NCI-H2196 treated with DMSO at 0.1 percent for 48 hours (cell line): ENCODE results near the gene TRNT1.

ENCODE experiments used
- DNase-seq: peaks from one replicate; lab custom pipeline; 2025; ENCODE audit not compliant: unreplicated experiment; lab: John Stamatoyannopoulos, UW

TRNT1 gene

GRCh38 chr3:3110749-3111361 lies 15.9 kb upstream of the TRNT1 start:
- DNase-seq = no peak

DNA sequence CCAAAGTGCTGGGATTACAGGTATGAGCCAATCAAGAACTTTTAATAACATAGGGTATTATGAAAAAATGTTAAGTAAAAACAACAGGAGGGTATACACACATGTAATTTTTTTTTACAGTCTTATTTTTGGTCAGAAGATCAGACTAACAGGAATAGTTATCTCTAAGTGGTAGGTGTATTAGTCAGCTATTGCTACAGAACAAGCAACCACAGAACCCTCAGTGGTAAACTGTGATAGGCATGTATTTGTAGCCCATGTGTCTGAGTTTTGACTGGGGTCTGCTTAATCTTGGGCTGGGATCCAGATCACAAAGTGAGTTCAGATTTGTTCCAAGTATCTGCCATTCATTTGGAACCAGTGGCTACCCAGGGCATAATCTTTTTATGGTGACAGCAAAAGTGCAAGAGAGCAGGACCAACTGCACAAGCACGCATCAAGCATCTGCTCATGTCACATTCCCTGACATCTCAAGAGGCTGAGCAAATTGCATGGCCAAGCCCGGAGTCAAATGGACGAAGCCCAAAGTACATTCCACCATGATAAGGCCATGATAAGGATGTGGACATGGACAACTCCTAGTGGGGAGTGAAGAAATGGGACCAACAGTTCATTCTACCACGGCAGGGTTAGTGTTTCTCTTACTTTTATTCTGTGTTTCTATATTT lies 13.6 kb upstream of the TRNT1 start:
- DNase-seq = no peak

DNA sequence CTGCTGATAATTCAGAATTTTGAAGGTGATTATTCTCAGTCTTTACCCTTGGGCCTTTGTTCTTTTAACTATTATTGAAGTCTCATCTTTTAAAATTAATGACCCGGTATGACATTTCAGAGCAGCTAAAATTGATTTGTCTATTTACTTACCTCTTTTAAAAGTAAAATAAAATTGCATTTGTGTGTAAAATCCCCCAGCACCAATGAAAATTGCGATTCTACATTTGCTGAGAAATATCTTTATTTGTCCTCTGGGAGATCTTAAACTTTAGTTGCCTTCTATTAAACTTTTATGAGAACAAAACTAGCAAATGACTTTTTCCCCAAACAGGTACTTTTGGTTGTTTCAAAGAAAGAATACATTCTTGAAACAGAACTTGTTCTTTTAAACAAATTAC lies 9.1 kb upstream of the TRNT1 start:
- DNase-seq = no peak

- DNase-seq = no peak
Observed at GRCh38 chr3:3119393-3119851, 7.3 kb upstream of the TRNT1 start.

DNA sequence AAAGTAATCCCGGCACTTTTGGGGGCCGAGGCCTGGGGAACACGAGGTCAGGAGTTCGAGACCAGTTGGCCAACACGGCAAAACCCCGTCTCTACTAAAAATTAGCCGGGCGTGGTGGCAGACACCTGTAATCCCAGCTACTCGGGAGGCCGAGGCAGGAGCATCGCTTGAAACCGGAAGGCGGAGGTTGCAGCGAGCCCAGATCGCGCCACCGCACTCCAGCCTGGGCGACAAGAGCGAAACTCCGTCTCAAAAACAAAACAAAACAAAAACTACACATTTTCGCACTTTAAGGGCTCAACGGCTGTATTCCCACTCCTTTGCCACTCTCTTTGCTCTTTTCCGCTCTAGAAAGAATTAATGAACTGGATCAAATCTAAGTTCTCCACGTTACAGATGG lies 763 bp upstream of the TRNT1 start:
- no peak for DNase-seq

DNA sequence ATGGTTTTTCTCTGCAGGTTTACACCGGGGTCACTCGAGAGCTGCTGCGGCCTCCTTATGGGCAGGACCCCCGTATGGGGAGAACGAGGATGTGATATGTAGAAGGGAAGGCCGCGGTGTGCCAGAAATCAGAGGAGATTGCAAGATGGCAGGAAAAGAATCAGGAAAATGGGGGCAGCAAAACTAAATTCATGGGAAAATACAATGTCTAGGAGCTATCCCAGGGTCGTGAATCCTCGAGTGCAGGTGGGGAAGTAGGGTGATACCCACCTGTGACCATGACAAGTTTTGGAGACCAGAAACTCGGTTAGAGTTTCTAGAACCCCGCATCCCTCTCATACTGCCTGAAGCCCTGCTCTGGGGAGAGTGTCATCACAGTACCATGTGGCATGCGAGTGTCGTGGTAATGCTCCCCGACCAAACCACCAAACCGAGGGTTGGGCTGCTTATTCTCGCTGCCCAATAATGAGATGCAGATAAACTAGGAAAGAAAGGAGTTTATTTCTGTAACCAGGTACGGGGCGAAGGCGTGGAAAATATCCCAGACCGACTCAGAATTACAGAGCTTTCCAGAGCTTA lies 781 bp downstream of the TRNT1 start:
- DNase-seq = no peak

DNA sequence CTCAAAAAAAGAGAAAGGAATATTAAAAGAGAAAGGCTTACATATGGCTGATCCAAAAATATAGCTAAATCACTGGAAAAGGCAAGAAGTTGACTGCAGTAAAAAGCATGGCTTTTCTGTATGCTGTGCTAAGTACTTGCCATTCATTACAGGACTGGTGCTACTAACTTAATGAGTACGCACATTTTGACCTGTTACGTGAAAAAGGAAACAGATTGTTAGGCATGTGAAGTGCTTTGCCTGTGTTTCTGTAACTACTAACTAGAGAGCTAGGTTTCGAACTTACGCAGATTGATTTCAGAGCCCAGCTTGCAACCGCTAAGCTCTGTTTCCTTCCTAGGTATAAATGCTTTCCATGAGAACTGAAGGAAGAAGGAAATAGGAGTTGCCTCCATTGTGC lies 2.8 kb downstream of the TRNT1 start:
- DNase-seq = no peak

- no peak for DNase-seq
Observed at GRCh38 chr3:3133500-3133899, 6.8 kb downstream of the TRNT1 start.

- no peak for DNase-seq
Observed at GRCh38 chr3:3134750-3135448, 8.2 kb downstream of the TRNT1 start.

- no peak for DNase-seq
Observed at GRCh38 chr3:3137526-3137925, 10.8 kb downstream of the TRNT1 start.

- DNase-seq = no peak
Observed at GRCh38 chr3:3141939-3142338, 15.2 kb downstream of the TRNT1 start.

- no peak for DNase-seq
Observed at GRCh38 chr3:3145831-3146230, 19.1 kb downstream of the TRNT1 start.

GRCh38 chr3:3149560-3149959 lies 22.8 kb downstream of the TRNT1 start:
- DNase-seq = no peak

- no peak for DNase-seq
Observed at GRCh38 chr3:3151513-3151912, 24.8 kb downstream of the TRNT1 start.

- DNase-seq = no peak
Observed at GRCh38 chr3:3154879-3155610, 28.3 kb downstream of the TRNT1 start.

DNA sequence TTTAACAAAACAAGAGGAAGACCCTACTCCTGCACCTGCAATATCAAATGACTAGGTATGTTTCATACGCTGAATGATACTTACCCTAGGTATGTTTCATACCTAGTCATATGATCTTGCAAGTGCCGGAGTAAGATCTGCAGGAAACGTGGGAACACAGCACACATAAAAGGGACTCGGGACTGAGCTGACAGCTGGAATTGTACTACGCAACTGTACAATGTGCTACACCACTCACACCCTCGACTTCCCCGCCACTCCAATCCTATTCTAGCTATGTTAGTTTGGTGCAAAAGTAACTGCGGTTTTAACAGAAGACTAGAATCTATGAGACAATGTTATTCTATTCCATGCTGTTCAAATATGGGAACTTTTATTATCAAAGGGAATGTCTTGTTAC lies 30.7 kb downstream of the TRNT1 start:
- DNase-seq = no peak

DNA sequence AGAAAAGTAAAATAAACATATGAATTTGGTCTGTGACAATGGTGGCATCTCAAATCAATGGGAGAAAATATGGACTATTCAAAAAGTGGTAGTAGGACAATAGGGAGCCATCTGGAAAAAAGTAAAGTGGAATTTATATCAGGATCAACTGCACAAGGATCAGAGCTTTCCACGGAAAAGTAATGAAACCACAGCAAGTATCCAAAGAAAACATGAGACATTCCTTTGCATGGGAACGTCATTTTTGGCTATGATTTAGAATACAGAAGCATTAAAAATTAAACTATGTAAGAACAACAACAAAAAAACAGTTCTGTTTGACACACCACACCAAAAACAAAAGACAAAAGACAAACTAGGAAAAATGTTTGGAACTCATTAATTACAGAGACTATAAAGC lies 34.1 kb downstream of the TRNT1 start:
- DNase-seq = no peak

- no peak for DNase-seq
Observed at GRCh38 chr3:3165241-3165640, 38.5 kb downstream of the TRNT1 start.

DNA sequence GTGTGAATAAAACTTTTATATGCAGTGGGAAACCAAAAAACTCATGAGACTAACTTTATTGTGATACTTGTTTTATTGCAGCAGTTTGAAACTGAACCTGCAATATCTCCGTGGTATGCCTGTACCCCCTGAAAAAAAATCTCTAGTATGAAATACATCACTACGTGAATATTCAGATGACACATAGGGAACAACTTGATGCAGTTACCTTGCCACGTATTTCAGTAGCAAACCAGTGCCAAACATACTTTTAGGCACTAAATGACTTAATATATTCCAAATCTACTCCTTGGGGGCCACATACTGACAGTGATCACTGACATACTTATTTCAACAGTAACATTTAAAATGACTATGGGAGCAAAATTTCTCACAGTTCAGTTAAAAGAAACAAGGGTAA lies 38.9 kb downstream of the TRNT1 start:
- DNase-seq = no peak

- DNase-seq = no peak
Observed at GRCh38 chr3:3170998-3171397, 44.3 kb downstream of the TRNT1 start.

DNA sequence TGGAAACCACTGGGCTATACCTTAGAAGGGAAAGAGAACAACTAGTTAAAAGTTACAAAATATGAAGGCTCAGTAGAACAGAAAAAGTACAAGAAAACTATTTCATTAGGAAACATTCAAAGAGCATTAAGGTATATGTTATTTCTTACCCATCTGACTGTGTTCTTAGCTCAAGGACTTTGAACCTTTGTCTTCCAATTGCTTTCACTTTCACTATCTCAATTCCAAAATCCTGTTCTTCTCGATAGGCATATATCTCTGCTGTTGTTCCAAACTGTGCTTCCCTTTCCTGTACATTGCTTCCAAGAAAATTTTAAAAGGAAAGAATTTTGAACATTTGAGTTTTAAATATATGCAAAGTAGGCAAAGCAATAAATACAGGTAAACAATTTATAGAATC lies 45.9 kb downstream of the TRNT1 start:
- DNase-seq = no peak
